Large intestine (tissue), 3 donors: Measurements from ENCODE around the gene CERS1. TPM values are rescaled to one million over a fixed set of nuclear protein-coding genes. Genes with fewer than 3 reads are reported as not detected.
A peak's percentile ranks its signal among the peaks of the same experiment; 100 is the strongest.

Experiments
- DNase-seq, 2 donors: peaks; one replicate each; pipeline versions ENCODE4 v3.0.0 to v3.0.0-alpha.2; 2013
- H3K27ac ChIP-seq: one replicate; pipeline ENCODE4 v1.5.1; 2013; ENCODE audit warnings: low read length
- H3K27me3 ChIP-seq: 2 replicates; pipeline ENCODE4 v1.6.1; 2013; ENCODE audit warnings: low read length; ENCODE audit not compliant: control insufficient read depth, insufficient read depth
- H3K36me3 ChIP-seq: 2 replicates; pipeline ENCODE4 v1.6.1; 2013; ENCODE audit warnings: low read length; ENCODE audit not compliant: control insufficient read depth, insufficient read depth
- H3K4me1 ChIP-seq: one replicate; pipeline ENCODE4 v1.6.1; 2013; ENCODE audit warnings: low read length; ENCODE audit not compliant: control insufficient read depth, insufficient read depth
- H3K4me3 ChIP-seq: one replicate; pipeline ENCODE4 v1.5.1; 2013; ENCODE audit warnings: low read length
- H3K9me3 ChIP-seq: one replicate; pipeline ENCODE4 v1.6.1; 2013; ENCODE audit warnings: mild to moderate bottlenecking, low read depth, low read length, moderate library complexity; ENCODE audit not compliant: control insufficient read depth
- WGBS: methylation state at CpG from one replicate; pipeline ENCODE4 v1.1.5; 2013; ENCODE audit warnings: low lambda C conversion rate; ENCODE audit not compliant: insufficient coverage; 5-methylcytosine and 5-hydroxymethylcytosine counted together
- polyA plus RNA-seq: library from polyadenylated mRNA; unstranded; fragments of 120-200 nt; gene quantifications from one replicate; pipeline ENCODE4 v1.2.1, GENCODE V29; 2013

The CERS1 gene
- polyA plus RNA-seq, 1 donor, result 3.1 TPM

GRCh38 chr19:18932216-18932841, 36.4 kb upstream of the CERS1 start:
- Histone ChIP-seq H3K4me1 (peaks cover 3% of the 10 kb centered on the region), H3K27me3 (no peaks in the 10 kb centered on the region), H3K36me3 (peaks cover 30% of the 10 kb centered on the region), H3K9me3 (peaks cover 3% of the 10 kb centered on the region), H3K4me3 (no peak overlapping the region), H3K27ac (no peak overlapping the region)
- DNase-seq, result peak; percentile 47 to 56
- no CpG with 5 or more reads among the region's 37 CpGs for WGBS

GRCh38 chr19:18931316-18932162, 35.6 kb upstream of the CERS1 start:
- H3K27ac ChIP-seq, result no peak overlapping the region
- DNase-seq, result no peak
- peaks cover 34% of the 10 kb centered on the region for H3K36me3 ChIP-seq
- no CpG with 5 or more reads among the region's 34 CpGs for WGBS
- H3K27me3 ChIP-seq, result no peaks in the 10 kb centered on the region
- H3K9me3 ChIP-seq, result peaks cover 3% of the 10 kb centered on the region
- no peak overlapping the region for H3K4me3 ChIP-seq
- H3K4me1 ChIP-seq, result peaks cover 3% of the 10 kb centered on the region

- no peak for DNase-seq
- Histone ChIP-seq H3K27me3 (no peaks in the 10 kb centered on the region), H3K36me3 (peaks cover 52% of the 10 kb centered on the region), H3K4me3 (no peak overlapping the region), H3K4me1 (peaks cover 3% of the 10 kb centered on the region), H3K27ac (no peak overlapping the region), H3K9me3 (peaks cover 3% of the 10 kb centered on the region)
- no CpG with 5 or more reads among the region's 25 CpGs for WGBS
These were observed 33.4 kb upstream of the CERS1 start for GRCh38 chr19:18929311-18929710.

GRCh38 chr19:18928018-18928805, 32.3 kb upstream of the CERS1 start:
- no CpG with 5 or more reads among the region's 26 CpGs for WGBS
- no peak overlapping the region for H3K27ac ChIP-seq
- peaks cover 3% of the 10 kb centered on the region for H3K9me3 ChIP-seq
- no peak for DNase-seq
- H3K4me1 ChIP-seq, result peaks cover 3% of the 10 kb centered on the region
- peaks cover 56% of the 10 kb centered on the region for H3K36me3 ChIP-seq
- no peaks in the 10 kb centered on the region for H3K27me3 ChIP-seq
- no peak overlapping the region for H3K4me3 ChIP-seq

GRCh38 chr19:18924684-18925213, 28.8 kb upstream of the CERS1 start:
- H3K27me3 ChIP-seq, result no peaks in the 10 kb centered on the region
- no peak overlapping the region for H3K27ac ChIP-seq
- DNase-seq, result no peak
- H3K36me3 ChIP-seq, result peaks cover 75% of the 10 kb centered on the region
- H3K4me1 ChIP-seq, result peaks cover 7% of the 10 kb centered on the region
- WGBS, result no CpG with 5 or more reads among the region's 15 CpGs
- no peaks in the 10 kb centered on the region for H3K9me3 ChIP-seq
- no peak overlapping the region for H3K4me3 ChIP-seq

GRCh38 chr19:18922228-18922985, 26.4 kb upstream of the CERS1 start:
- H3K27me3 ChIP-seq, result no peaks in the 10 kb centered on the region
- WGBS, result no CpG with 5 or more reads among the region's 29 CpGs
- peaks cover 10% of the 10 kb centered on the region for H3K4me1 ChIP-seq
- no peak overlapping the region for H3K4me3 ChIP-seq
- DNase-seq, result no peak
- H3K27ac ChIP-seq, result no peak overlapping the region
- peaks cover 56% of the 10 kb centered on the region for H3K36me3 ChIP-seq
- H3K9me3 ChIP-seq, result no peaks in the 10 kb centered on the region

- Histone ChIP-seq H3K9me3 (no peaks in the 10 kb centered on the region), H3K4me1 (peaks cover 10% of the 10 kb centered on the region), H3K27me3 (no peaks in the 10 kb centered on the region), H3K36me3 (peaks cover 51% of the 10 kb centered on the region), H3K27ac (no peak overlapping the region), H3K4me3 (no peak overlapping the region)
- DNase-seq, result no peak
- WGBS, result no CpG with 5 or more reads among the region's 17 CpGs
These were observed 25.6 kb upstream of the CERS1 start for GRCh38 chr19:18921593-18921992.

- WGBS, result no CpG with 5 or more reads among the region's 9 CpGs
- Histone ChIP-seq H3K27me3 (no peaks in the 10 kb centered on the region), H3K9me3 (no peaks in the 10 kb centered on the region), H3K4me3 (peak overlapping the region; percentile 75), H3K4me1 (peaks cover 10% of the 10 kb centered on the region), H3K36me3 (peaks cover 44% of the 10 kb centered on the region), H3K27ac (no peak overlapping the region)
- DNase-seq, result no peak
These were observed 24.4 kb upstream of the CERS1 start for GRCh38 chr19:18920400-18920799.

GRCh38 chr19:18919900-18920214, 23.9 kb upstream of the CERS1 start:
- peak overlapping the region; percentile 75 for H3K4me3 ChIP-seq
- no peak for DNase-seq
- WGBS, result no CpG with 5 or more reads among the region's 15 CpGs
- H3K9me3 ChIP-seq, result no peaks in the 10 kb centered on the region
- peaks cover 10% of the 10 kb centered on the region for H3K4me1 ChIP-seq
- peaks cover 46% of the 10 kb centered on the region for H3K36me3 ChIP-seq
- no peak overlapping the region for H3K27ac ChIP-seq
- H3K27me3 ChIP-seq, result no peaks in the 10 kb centered on the region
